IMR-90 (cell line): ENCODE measurements around the gene ZCCHC7. TPM values are rescaled to one million over a fixed set of nuclear protein-coding genes. Genes with fewer than 3 reads are reported as not detected.

ENCODE experiments used
- ATAC-seq: fragments of 200-7000 bp; cut with Tn5 transposase; 2 replicates; pipeline ENCODE4 v1.9.1; 2020; ENCODE audit warnings: low read depth, mild to moderate bottlenecking, moderate library complexity
- BruUV-seq: library from RNA; stranded (reverse); fragments of 400-500 nt; replicated peaks from 2 replicates; lab custom pipeline; 2021; lab: Mats Ljungman, UMichigan
- CTCF ChIA-PET: fragments of 300-600 bp; formaldehyde crosslinking; extraction: SDS; loops from one replicate; lab custom pipeline; 2021; ENCODE audit warnings: antibody characterized with exemption; lab: Yijun Ruan, JAX
- POLR2A ChIA-PET: fragments of 300-600 bp; sonication (Branson Sonifier 250); formaldehyde crosslinking; loops from one replicate; lab custom pipeline; 2022; ENCODE audit warnings: antibody characterized with exemption; ENCODE audit not compliant: unreplicated experiment; lab: Charles Lee
- DNase-seq: peaks from one replicate; pipeline ENCODE4 v3.0.0; 2013
- H2AFZ ChIP-seq: replicated peaks from 2 replicates; pipeline ENCODE3; 2013; ENCODE audit warnings: low read length, mild to moderate bottlenecking; ENCODE audit not compliant: poor library complexity
- H2AK5ac ChIP-seq: 2 replicates; pipeline ENCODE4 v1.6.1; 2013; ENCODE audit warnings: low read depth, low read length, inconsistent platforms
- H2AK9ac ChIP-seq: replicated peaks from 2 replicates; pipeline ENCODE3; 2013; ENCODE audit warnings: mild to moderate bottlenecking, low read depth, low read length, moderate library complexity; ENCODE audit not compliant: poor library complexity
- H2BK120ac ChIP-seq: 2 replicates; pipeline ENCODE4 v1.6.1; 2013; ENCODE audit warnings: low read depth, low read length, inconsistent platforms
- H2BK15ac ChIP-seq: 3 replicates; pipeline ENCODE4 v1.6.1; 2013; ENCODE audit warnings: low read depth, low read length, inconsistent platforms
- H2BK20ac ChIP-seq: 2 replicates; pipeline ENCODE4 v1.6.1; 2013; ENCODE audit warnings: low read depth, mild to moderate bottlenecking, inconsistent platforms, low read length, moderate library complexity
- H2BK5ac ChIP-seq: 2 replicates; pipeline ENCODE4 v1.6.1; 2013; ENCODE audit warnings: mild to moderate bottlenecking, low read depth, low read length, inconsistent platforms; ENCODE audit not compliant: poor library complexity, severe bottlenecking
- H3K14ac ChIP-seq: replicated peaks from 2 replicates; pipeline ENCODE4 v1.6.1; 2013; ENCODE audit warnings: low read depth, low read length, inconsistent platforms
- H3K18ac ChIP-seq: 2 replicates; pipeline ENCODE4 v1.6.1; 2013; ENCODE audit warnings: low read depth, low read length, control low read depth
- H3K23ac ChIP-seq: 2 replicates; pipeline ENCODE4 v1.6.1; 2013; ENCODE audit warnings: low read depth, low read length, inconsistent platforms
- H3K27ac ChIP-seq: 2 replicates; pipeline ENCODE4 v1.5.1; 2013; ENCODE audit warnings: mild to moderate bottlenecking, control low read depth, low read length; ENCODE audit not compliant: insufficient read depth
- H3K27me3 ChIP-seq: 2 replicates; pipeline ENCODE4 v1.6.1; 2013; ENCODE audit warnings: low read length; ENCODE audit not compliant: control insufficient read depth, insufficient read depth
- H3K36me3 ChIP-seq: 2 replicates; pipeline ENCODE4 v1.6.1; 2013; ENCODE audit warnings: low read length, mixed read lengths; ENCODE audit not compliant: control insufficient read depth, insufficient read depth
- H3K4ac ChIP-seq: 2 replicates; pipeline ENCODE4 v1.6.1; 2013; ENCODE audit warnings: low read depth, low read length, inconsistent platforms
- H3K4me1 ChIP-seq: 2 replicates; pipeline ENCODE4 v1.6.1; 2013; ENCODE audit warnings: low read length, mixed read lengths; ENCODE audit not compliant: control insufficient read depth, insufficient read depth
- H3K4me2 ChIP-seq: 2 replicates; pipeline ENCODE4 v1.6.1; 2013; ENCODE audit warnings: low read depth, mild to moderate bottlenecking, control low read depth, low read length, moderate library complexity
- H3K4me3 ChIP-seq: 2 replicates; pipeline ENCODE4 v1.5.1; 2013; ENCODE audit warnings: low read depth, mild to moderate bottlenecking, control low read depth, low read length, moderate library complexity; ENCODE audit not compliant: insufficient read depth
- H3K56ac ChIP-seq: 2 replicates; pipeline ENCODE4 v1.6.1; 2013; ENCODE audit warnings: low read length, inconsistent platforms; ENCODE audit not compliant: insufficient read depth; ENCODE audit errors: extremely low read depth
- H3K79me1 ChIP-seq, 2 experiments: 2 replicates each; pipeline ENCODE4 v1.6.1; 2013; ENCODE audit warnings: low read length in 2 of 2, inconsistent platforms in 1 of 2, low read depth in 1 of 2
- H3K9ac ChIP-seq: 2 replicates; pipeline ENCODE4 v1.6.1; 2013; ENCODE audit warnings: low read depth, low read length, control low read depth
- H3K9me1 ChIP-seq: 2 replicates; pipeline ENCODE4 v1.6.1; 2013; ENCODE audit warnings: low read length, inconsistent platforms; ENCODE audit not compliant: insufficient read depth
- H3K9me3 ChIP-seq: 2 replicates; pipeline ENCODE4 v1.6.1; 2013; ENCODE audit warnings: low read length; ENCODE audit not compliant: control insufficient read depth, insufficient read depth
- H4K20me1 ChIP-seq: 2 replicates; pipeline ENCODE4 v1.6.1; 2013; ENCODE audit warnings: low read length, inconsistent platforms; ENCODE audit not compliant: insufficient read depth
- H4K5ac ChIP-seq: 2 replicates; pipeline ENCODE4 v1.6.1; 2013; ENCODE audit warnings: mild to moderate bottlenecking, low read depth, low read length, control low read depth
- H4K8ac ChIP-seq, 2 experiments: 2 replicates each; pipeline ENCODE4 v1.6.1; 2013; ENCODE audit warnings: low read depth in 2 of 2, low read length in 2 of 2, control low read depth in 1 of 2, inconsistent platforms in 1 of 2
- H4K91ac ChIP-seq: 2 replicates; pipeline ENCODE4 v1.6.1; 2013; ENCODE audit warnings: low read depth, low read length, inconsistent platforms; ENCODE audit not compliant: insufficient read depth
- CEBPB ChIP-seq: IDR thresholded peaks from 2 replicates; pipeline ENCODE4 v1.6.1; 2012; ENCODE audit warnings: low read depth, low read length, improper control_type of control experiment
- CHD1 ChIP-seq: IDR thresholded peaks from 2 replicates; pipeline ENCODE4 v1.6.1; 2012; ENCODE audit warnings: low read depth, low read length, improper control_type of control experiment
- POLR2A ChIP-seq: IDR thresholded peaks from 2 replicates; pipeline ENCODE4 v1.6.1; 2012; ENCODE audit warnings: mild to moderate bottlenecking, low read depth, low read length
- RCOR1 ChIP-seq: IDR thresholded peaks from 2 replicates; pipeline ENCODE4 v1.6.1; 2012; ENCODE audit warnings: mild to moderate bottlenecking, low read length, improper control_type of control experiment; ENCODE audit not compliant: insufficient replicate concordance
- RFX5 ChIP-seq: IDR thresholded peaks from 2 replicates; pipeline ENCODE4 v1.8.0; 2012; ENCODE audit warnings: low read depth, mild to moderate bottlenecking, low read length, moderate library complexity
- USF2 ChIP-seq: fragments of 150-350 bp; IDR thresholded peaks from 2 replicates; pipeline ENCODE4 v1.6.1; 2017; ENCODE audit warnings: mild to moderate bottlenecking, antibody characterized with exemption, low read length, low read depth
- WGBS, 2 experiments: methylation state at CpG; one replicate each; pipeline versions ENCODE4 v1.1.5 to v1.1.7; 2013; ENCODE audit warnings: missing lambda C conversion rate in 2 of 2; ENCODE audit not compliant: insufficient read length in 1 of 2; ENCODE audit errors: extremely low coverage in 2 of 2; 5-methylcytosine and 5-hydroxymethylcytosine counted together
- dilution Hi-C: fragments of 300-500 bp; cut with HindIII; formaldehyde crosslinking; loops from one replicate; pipeline ENCODE4 v1.14.3; 2018; ENCODE audit warnings: low sequenced_read_pairs; ENCODE audit not compliant: unreplicated experiment
- in situ Hi-C: fragments of 300-500 bp; cut with MboI; formaldehyde crosslinking; loops from 3 replicates; pipeline ENCODE4 v1.14.3; 2019; ENCODE audit warnings: low sequenced_read_pairs, inconsistent platforms, mixed read lengths
- intact Hi-C: fragments of 100-400 bp; cut with micrococcal nuclease; formaldehyde crosslinking; loops from 2 replicates; pipeline ENCODE4 v1.10.0; 2022
- polyA plus RNA-seq, 3 experiments: library from polyadenylated mRNA; depleted of rRNA; stranded (reverse); fragments of >200 nt; gene quantifications; 2 replicates each; pipeline ENCODE4 v1.2.3, GENCODE V29; 2012; ENCODE audit warnings: low replicate concordance in 1 of 3
- total RNA-seq: library from RNA; depleted of rRNA; stranded (reverse); fragments of >200 nt; gene quantifications from 2 replicates; pipeline ENCODE4 v1.2.3, GENCODE V29; 2012

Gene ZCCHC7
- total and polyA plus RNA-seq, 2 of the 4 experiments (the other 2 are of a cell fraction): 13.6 to 28.7 TPM

GRCh38 chr9:37215381-37215780 lies 95.0 kb downstream of the ZCCHC7 start:
- intact Hi-C loops: loop anchor here (10.0 kb wide), 1 partner anchor 59 kb away; no protein-coding TSS in a partner anchor
- Histone ChIP-seq H3K9me3 (no peaks in the 10 kb centered on the region), H3K4ac (no peak overlapping the region), H3K4me3 (no peak overlapping the region), H4K91ac (no peak overlapping the region), H4K5ac (no peak overlapping the region), H3K9ac (no peak overlapping the region), H3K27me3 (no peaks in the 10 kb centered on the region), H3K4me1 (no peaks in the 10 kb centered on the region), H2AK9ac (no peak overlapping the region), H2BK20ac (no peak overlapping the region), H2AFZ (no peak overlapping the region), H4K20me1 (no peaks in the 10 kb centered on the region), H3K14ac (no peak overlapping the region), H2AK5ac (no peak overlapping the region), H2BK15ac (no peak overlapping the region), H3K79me1 (peaks cover 6 to 8% of the 10 kb centered on the region in 2 experiments; a peak in 3 of 4 replicates), H2BK120ac (no peak overlapping the region), H3K9me1 (no peaks in the 10 kb centered on the region), H3K56ac (no peak overlapping the region), H3K36me3 (no peaks in the 10 kb centered on the region), H3K27ac (no peak overlapping the region), H4K8ac (no peak overlapping the region), H3K23ac (no peak overlapping the region), H3K4me2 (no peak overlapping the region), H2BK5ac (no peak overlapping the region), H3K18ac (no peak overlapping the region)
- DNase-seq (no peak), ATAC-seq (no peak)
- WGBS, 2 experiments: no CpG with 5 or more reads among the region's 4 CpGs
- ChIA-PET CTCF (no interaction called here), POLR2A (no interaction called here)
- dilution Hi-C loops: no loop called here
- no peak for TF ChIP-seq RFX5
- no peak for TF ChIP-seq CEBPB
- no peak for TF ChIP-seq CHD1
- no peak for TF ChIP-seq RCOR1
- no peak for TF ChIP-seq POLR2A
- TF ChIP-seq USF2: no peak
- in situ Hi-C loops: no loop called here
- no TSS peak for BruUV-seq
